SK-N-MC (cell line): ENCODE data around the gene PRR35.

ENCODE experiments used
- DNase-seq: peaks from one replicate; pipeline ENCODE4 v3.0.0-alpha.2; 2011; ENCODE audit warnings: low read depth, low spot score
- H3K27ac ChIP-seq: fragments of 200-600 bp; sonication (generic); 2 replicates; pipeline ENCODE4 v1.5.1; 2016; ENCODE audit warnings: mixed run types
- H3K36me3 ChIP-seq: fragments of 200-600 bp; sonication (generic); 2 replicates; pipeline ENCODE4 v1.6.1; 2017; ENCODE audit warnings: antibody characterized with exemption, low read length, mixed read lengths; ENCODE audit not compliant: insufficient read depth
- H3K4me3 ChIP-seq: fragments of 200-600 bp; sonication (generic); 2 replicates; pipeline ENCODE4 v1.5.1; 2016
- H3K9ac ChIP-seq: fragments of 200-600 bp; sonication (generic); 2 replicates; pipeline ENCODE4 v1.8.0; 2017; ENCODE audit warnings: mixed run types, mixed read lengths; ENCODE audit not compliant: insufficient read length
- H3K9me3 ChIP-seq: fragments of 200-600 bp; sonication (generic); 2 replicates; pipeline ENCODE4 v1.6.1; 2017; ENCODE audit warnings: low read depth, mild to moderate bottlenecking, antibody characterized with exemption, low read length, moderate library complexity, mixed read lengths
- EZH2 ChIP-seq: fragments of 200-600 bp; sonication (generic); IDR thresholded peaks from one replicate; pipeline ENCODE4 v1.6.1; 2017; ENCODE audit warnings: antibody characterized with exemption
- FOXP2 ChIP-seq: optimal IDR thresholded peaks from 2 replicates; pipeline ENCODE3; 2011; ENCODE audit warnings: mild to moderate bottlenecking, moderate library complexity; ENCODE audit not compliant: insufficient read depth; ENCODE audit errors: extremely low read length, control extremely low read depth
- POLR2AphosphoS5 ChIP-seq: IDR thresholded peaks from 2 replicates; pipeline ENCODE4 v1.6.1; 2012; ENCODE audit warnings: mild to moderate bottlenecking, low read depth, low read length, borderline replicate concordance

Gene PRR35

GRCh38 chr16:586047-586644, 26.0 kb downstream of the PRR35 start:
- H3K4me3 ChIP-seq = no peak overlapping the region
- no peak for DNase-seq
- no peak overlapping the region for H3K27ac ChIP-seq
- no peak overlapping the region for H3K9ac ChIP-seq
- H3K9me3 ChIP-seq = no peaks in the 10 kb centered on the region
- H3K36me3 ChIP-seq = no peaks in the 10 kb centered on the region
- no peak for TF ChIP-seq POLR2AphosphoS5
- no peak for TF ChIP-seq EZH2
- no peak for TF ChIP-seq FOXP2

DNA sequence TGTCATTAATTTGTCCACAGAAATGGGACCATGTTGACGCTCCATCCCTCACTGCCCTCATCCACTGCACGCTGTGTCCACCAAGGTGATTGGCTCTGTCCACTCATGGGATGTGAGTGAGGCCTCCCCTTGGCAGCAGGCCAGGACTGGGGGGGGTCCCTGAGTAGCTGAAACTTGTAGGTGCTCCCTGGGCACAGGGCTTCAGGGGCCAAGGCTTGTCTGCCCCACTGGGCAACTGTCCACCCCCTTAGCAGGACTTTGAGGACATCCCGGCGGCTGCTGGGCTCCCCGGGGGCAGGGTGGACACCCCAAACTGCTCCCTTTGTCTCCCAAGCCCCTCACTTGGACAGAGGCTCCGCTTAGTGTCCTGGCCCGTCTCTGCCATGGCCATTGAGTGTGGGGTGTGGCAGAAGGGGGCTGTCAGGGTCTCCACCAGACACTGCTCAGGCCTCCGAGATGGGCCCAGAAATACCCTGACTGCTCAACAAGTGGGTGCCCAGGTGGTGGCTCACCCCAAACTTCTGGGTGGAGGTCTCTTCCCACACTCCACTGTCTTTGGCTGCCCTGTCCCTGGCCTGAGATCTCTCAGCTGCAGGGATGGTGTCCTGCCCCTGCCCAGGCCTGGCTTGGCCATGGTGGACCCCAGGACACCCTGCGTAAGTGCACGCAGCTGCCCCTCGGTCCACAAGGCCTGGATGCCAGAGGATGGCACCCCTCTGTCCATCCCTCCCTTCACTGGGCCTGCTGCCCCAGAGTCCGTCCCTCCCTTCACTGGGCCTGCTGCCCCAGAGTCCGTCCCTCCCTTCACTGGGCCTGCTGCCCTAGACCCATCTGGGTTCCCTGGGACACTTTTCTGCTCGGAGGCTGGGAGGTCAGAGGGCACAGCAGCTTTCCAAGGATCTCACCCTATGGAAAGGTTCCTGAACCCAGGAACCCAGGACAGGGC, 26.7 kb downstream of the PRR35 start:
- TF ChIP-seq FOXP2 (no peak), EZH2 (no peak)
- no peak overlapping the region for H3K27ac ChIP-seq
- no peak overlapping the region for H3K9ac ChIP-seq
- no peak for DNase-seq
- H3K36me3 ChIP-seq = no peaks in the 10 kb centered on the region
- H3K9me3 ChIP-seq = no peaks in the 10 kb centered on the region
- no peak overlapping the region for H3K4me3 ChIP-seq

- DNase-seq = no peak
- H3K9me3 ChIP-seq = no peaks in the 10 kb centered on the region
- TF ChIP-seq FOXP2 = no peak
- peak overlapping the region; percentile 96 for H3K9ac ChIP-seq
- no peaks in the 10 kb centered on the region for H3K36me3 ChIP-seq
- peak overlapping the region; percentile 98 for H3K27ac ChIP-seq
- H3K4me3 ChIP-seq = peak overlapping the region; percentile 99
These were observed 28.4 kb downstream of the PRR35 start for GRCh38 chr16:588639-588888.

DNA sequence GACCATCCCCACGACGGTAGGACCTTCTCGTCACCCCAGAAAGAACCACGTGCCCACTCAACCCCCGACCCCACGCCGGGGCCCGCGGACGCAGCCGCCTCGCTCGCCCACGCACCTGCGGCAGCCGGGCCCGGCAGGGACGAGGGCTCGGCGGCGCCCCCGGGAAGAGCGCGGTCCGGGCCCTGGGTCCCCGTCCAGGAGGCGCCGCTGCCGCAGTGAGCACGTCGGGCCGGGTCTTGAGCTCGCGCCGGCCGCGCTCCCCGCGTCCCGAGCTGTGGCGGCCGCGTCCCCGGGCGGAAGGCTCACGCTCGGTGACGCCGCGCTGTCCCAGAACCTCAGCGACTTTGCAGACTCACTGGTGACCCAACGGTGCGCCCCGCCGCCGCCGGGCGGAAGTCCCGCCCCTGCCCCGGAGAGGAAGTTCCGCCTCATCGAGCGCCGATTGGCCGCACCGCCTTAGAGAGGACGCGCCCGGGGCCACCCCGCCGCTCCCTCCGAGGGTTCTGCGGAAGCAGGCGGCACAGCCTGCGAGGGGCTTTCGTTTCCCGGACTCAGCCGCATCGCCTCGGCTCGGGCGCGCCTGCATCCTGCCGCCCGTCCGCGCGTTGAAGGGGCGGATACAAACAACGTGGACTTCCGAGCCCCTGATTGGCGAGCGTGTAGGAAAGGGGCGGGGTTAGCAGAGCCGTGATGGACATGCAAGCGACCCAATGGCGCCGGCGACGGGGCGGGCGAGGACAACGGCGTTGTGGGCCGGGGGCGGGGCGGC, 28.9 kb downstream of the PRR35 start:
- TF ChIP-seq POLR2AphosphoS5 (peak; percentile 84), EZH2 (no peak), FOXP2 (no peak)
- Histone ChIP-seq H3K36me3 (no peaks in the 10 kb centered on the region), H3K9ac (peak overlapping the region; percentile 96), H3K9me3 (no peaks in the 10 kb centered on the region), H3K4me3 (peak overlapping the region; percentile 99), H3K27ac (peak overlapping the region; percentile 98)
- peak; percentile 84 for DNase-seq

DNA sequence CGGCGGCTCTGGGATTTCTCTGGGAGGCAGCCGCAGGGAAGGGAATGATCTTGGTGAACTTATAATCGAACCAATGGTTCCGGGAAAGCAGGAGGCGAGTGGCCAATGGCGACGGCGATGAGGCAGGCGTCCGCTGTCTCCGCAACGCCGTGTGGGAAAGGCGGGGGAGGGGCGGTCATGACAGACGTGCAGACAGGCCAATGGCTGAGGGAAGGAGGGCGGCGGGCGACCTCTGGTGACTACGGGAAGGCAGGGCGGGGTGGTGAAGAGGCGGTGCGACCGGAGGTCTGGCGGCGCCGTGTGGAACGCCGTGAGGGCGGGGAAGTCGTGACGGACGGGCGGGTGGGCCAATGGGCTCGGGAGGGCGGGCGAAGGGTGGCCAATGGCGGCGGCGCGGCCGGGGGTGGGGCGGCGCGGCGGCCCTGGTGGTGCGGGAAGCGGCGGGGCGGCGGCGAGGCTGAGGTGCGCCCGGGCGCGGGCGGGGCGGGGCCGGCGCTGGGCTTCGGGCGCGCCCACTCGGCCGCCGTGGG, 29.5 kb downstream of the PRR35 start, which contains the start of gene RAB40C:
Gene RAB40C (plus strand): TSS at position 409 of the 530 bp plus-strand sequence. CDS start 226 bp downstream, outside the sequence.
- Histone ChIP-seq H3K4me3 (peak within 1 kb of the TSS; percentile 99), H3K27ac (peak within 1 kb of the TSS; percentile 98), H3K9me3 (no peaks in the 10 kb centered on the region), H3K36me3 (no peaks in the 10 kb centered on the region), H3K9ac (peak within 1 kb of the TSS; percentile 96)
- TF ChIP-seq EZH2 = no peak
- TF ChIP-seq FOXP2 = no peak
- no peak for TF ChIP-seq POLR2AphosphoS5
- peak; percentile 86 for DNase-seq

GRCh38 chr16:590188-590814, 30.1 kb downstream of the PRR35 start:
- TF ChIP-seq EZH2 = no peak
- TF ChIP-seq FOXP2 = no peak
- no peak for TF ChIP-seq POLR2AphosphoS5
- Histone ChIP-seq H3K9ac (peak overlapping the region; percentile 89), H3K27ac (no peak overlapping the region), H3K4me3 (peak overlapping the region; percentile 90), H3K9me3 (no peaks in the 10 kb centered on the region), H3K36me3 (no peaks in the 10 kb centered on the region)
- no peak for DNase-seq

GRCh38 chr16:590815-591200, 30.6 kb downstream of the PRR35 start:
- TF ChIP-seq EZH2 (no peak), FOXP2 (no peak), POLR2AphosphoS5 (no peak)
- Histone ChIP-seq H3K27ac (no peak overlapping the region), H3K4me3 (peak overlapping the region; percentile 90), H3K36me3 (no peaks in the 10 kb centered on the region), H3K9me3 (no peaks in the 10 kb centered on the region), H3K9ac (peak overlapping the region; percentile 89)
- no peak for DNase-seq

DNA sequence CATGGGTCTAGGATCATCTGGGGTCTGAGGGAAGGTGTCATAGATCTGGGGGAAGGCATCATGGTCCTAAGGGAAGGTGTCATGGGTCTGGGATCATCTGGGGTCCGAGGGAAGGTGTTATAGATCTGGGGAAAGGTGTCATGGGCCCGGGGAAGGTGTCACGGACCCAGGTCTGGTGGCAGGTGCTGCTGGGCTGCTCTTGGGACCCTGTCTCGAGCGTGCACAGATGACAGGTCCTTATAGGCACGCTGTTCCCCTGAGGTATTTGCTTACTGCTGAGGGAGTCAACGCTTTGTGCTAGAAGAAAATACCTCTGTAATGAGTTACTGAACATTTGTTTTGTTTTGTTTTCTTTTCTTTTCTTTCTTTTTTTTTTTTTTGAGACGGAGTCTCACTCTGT, 31.0 kb downstream of the PRR35 start:
- Histone ChIP-seq H3K36me3 (no peaks in the 10 kb centered on the region), H3K27ac (no peak overlapping the region), H3K9me3 (no peaks in the 10 kb centered on the region), H3K4me3 (peak overlapping the region; percentile 90), H3K9ac (no peak overlapping the region)
- no peak for DNase-seq
- no peak for TF ChIP-seq FOXP2
- no peak for TF ChIP-seq EZH2
- no peak for TF ChIP-seq POLR2AphosphoS5
